Hepatocyte (in vitro differentiated cells): Measurements from ENCODE around the gene GNAO1. TPM values are rescaled to one million over a fixed set of nuclear protein-coding genes. Genes with fewer than 3 reads are reported as not detected.
"Not testable (repeated sequence)": the region's sequence is repeated elsewhere in the genome, so short reads cannot be mapped to it uniquely, and the experiment has no call there.

Source experiments
- DNase-seq: peaks from one replicate; pipeline ENCODE4 v3.0.0-alpha.2; 2016; ENCODE audit warnings: low spot score
- H2AFZ ChIP-seq: fragments of 200-600 bp; sonication (generic); 2 replicates; pipeline ENCODE4 v1.6.0; 2016; ENCODE audit warnings: antibody characterized with exemption, mild to moderate bottlenecking
- H3K27ac ChIP-seq: fragments of 200-600 bp; sonication (generic); 2 replicates; pipeline ENCODE4 v1.5.1; 2016; ENCODE audit warnings: mild to moderate bottlenecking
- H3K27me3 ChIP-seq: fragments of 200-600 bp; sonication (generic); 2 replicates; pipeline ENCODE4 v1.6.1; 2016
- H3K36me3 ChIP-seq: fragments of 200-600 bp; sonication (generic); replicated peaks from 2 replicates; pipeline ENCODE4 v1.5.1; 2016; ENCODE audit warnings: low read depth; ENCODE audit not compliant: insufficient read depth
- H3K4me1 ChIP-seq: fragments of 200-600 bp; sonication (generic); 2 replicates; pipeline ENCODE4 v1.5.1; 2016; ENCODE audit warnings: mild to moderate bottlenecking, moderate library complexity; ENCODE audit not compliant: insufficient read depth
- H3K4me2 ChIP-seq: fragments of 200-600 bp; sonication (generic); 2 replicates; pipeline ENCODE4 v1.6.0; 2016
- H3K4me3 ChIP-seq: fragments of 200-600 bp; sonication (generic); 2 replicates; pipeline ENCODE4 v1.5.1; 2016; ENCODE audit warnings: mild to moderate bottlenecking
- H3K79me2 ChIP-seq: fragments of 200-600 bp; sonication (generic); 2 replicates; pipeline ENCODE4 v1.6.0; 2017; ENCODE audit warnings: mild to moderate bottlenecking
- H3K9me2 ChIP-seq: fragments of 200-600 bp; sonication (generic); replicated peaks from 2 replicates; pipeline ENCODE4 v1.6.0; 2017; ENCODE audit warnings: mild to moderate bottlenecking; ENCODE audit not compliant: insufficient read depth
- H3K9me3 ChIP-seq: fragments of 200-600 bp; sonication (generic); 2 replicates; pipeline ENCODE4 v1.5.1; 2016; ENCODE audit warnings: low read depth, mild to moderate bottlenecking
- H4K20me1 ChIP-seq: fragments of 200-600 bp; sonication (generic); 2 replicates; pipeline ENCODE4 v1.6.0; 2016; ENCODE audit warnings: mild to moderate bottlenecking; ENCODE audit not compliant: insufficient read depth, poor library complexity, severe bottlenecking
- CTCF ChIP-seq: fragments of 200-600 bp; sonication (generic); IDR thresholded peaks from 2 replicates; pipeline ENCODE4 v1.5.1; 2016; ENCODE audit warnings: antibody characterized with exemption, mild to moderate bottlenecking; ENCODE audit not compliant: poor library complexity
- EZH2 ChIP-seq: fragments of 200-600 bp; sonication (generic); IDR thresholded peaks from 2 replicates; pipeline ENCODE4 v1.6.1; 2016; ENCODE audit warnings: antibody characterized with exemption, mild to moderate bottlenecking, borderline replicate concordance
- EZH2phosphoT487 ChIP-seq: fragments of 200-600 bp; sonication (generic); IDR thresholded peaks from one replicate; pipeline ENCODE4 v1.6.1; 2018; ENCODE audit warnings: antibody characterized with exemption, mild to moderate bottlenecking, low read depth, moderate library complexity; ENCODE audit not compliant: unreplicated experiment, severe bottlenecking
- WGBS: methylation state at CpG from one replicate; pipeline ENCODE4 v1.1.6; 2016; ENCODE audit warnings: low lambda C conversion rate; ENCODE audit errors: missing lambda C conversion rate; 5-methylcytosine and 5-hydroxymethylcytosine counted together
- polyA plus RNA-seq: library from polyadenylated mRNA; unstranded; fragments of >200 nt; fragmentation: Nextera tagmentation; extraction: Ambion mirVana; gene quantifications from 2 replicates; pipeline ENCODE4 v1.2.1, GENCODE V29; 2016
- total RNA-seq: library from RNA; depleted of rRNA; stranded (reverse); fragments of >200 nt; gene quantifications from 2 replicates; pipeline ENCODE4 v1.2.3, GENCODE V29; 2014

GNAO1 gene
- total and polyA plus RNA-seq, 2 experiments from 2014 or later: 0.77 to 2.2 TPM

GRCh38 chr16:56388209-56388608 is 196.9 kb downstream of the GNAO1 start:
- no peaks in the 10 kb centered on the region for H3K36me3 ChIP-seq

DNA sequence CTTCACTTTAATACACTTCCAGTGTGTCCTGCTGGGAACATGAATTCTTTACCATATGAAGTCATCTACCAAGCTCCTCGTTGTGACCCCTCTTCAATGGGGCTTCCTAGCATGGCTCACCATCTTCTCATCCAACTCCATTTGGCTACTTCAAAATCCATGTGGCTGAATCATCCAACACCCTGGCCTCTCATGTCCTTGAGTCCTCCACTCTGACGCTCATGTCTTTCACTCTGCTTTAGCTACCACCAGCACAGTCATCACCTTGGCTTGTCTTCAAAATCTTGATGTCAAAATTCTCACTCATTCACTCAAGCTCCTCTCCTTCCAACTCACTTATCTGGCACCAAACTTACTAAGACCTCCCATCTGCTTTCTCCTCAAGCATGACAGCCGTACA is 198.3 kb downstream of the GNAO1 start:
- Histone ChIP-seq H2AFZ (no peak overlapping the region), H3K4me1 (no peaks in the 10 kb centered on the region), H3K79me2 (no peaks in the 10 kb centered on the region), H3K9me2 (no peaks in the 10 kb centered on the region), H3K4me3 (no peak overlapping the region), H3K36me3 (no peaks in the 10 kb centered on the region), H4K20me1 (no peaks in the 10 kb centered on the region), H3K4me2 (no peak overlapping the region), H3K9me3 (no peaks in the 10 kb centered on the region), H3K27ac (no peak overlapping the region), H3K27me3 (no peaks in the 10 kb centered on the region)
- DNase-seq: no peak
- 88% methylated on average over 3 of the region's 3 CpGs for WGBS
- TF ChIP-seq EZH2 (no peak), EZH2phosphoT487 (no peak), CTCF (no peak)

More at GRCh38 chr16:56388209-56388608, 196.9 kb downstream of the GNAO1 start:
- no peak overlapping the region for H2AFZ ChIP-seq
- no peaks in the 10 kb centered on the region for H4K20me1 ChIP-seq
- H3K9me2 ChIP-seq: no peaks in the 10 kb centered on the region
- no peak for DNase-seq
- no peak overlapping the region for H3K4me3 ChIP-seq
- no peaks in the 10 kb centered on the region for H3K79me2 ChIP-seq
- H3K4me1 ChIP-seq: no peaks in the 10 kb centered on the region
- TF ChIP-seq CTCF (no peak), EZH2phosphoT487 (no peak), EZH2 (no peak)
- H3K4me2 ChIP-seq: no peak overlapping the region
- H3K9me3 ChIP-seq: no peaks in the 10 kb centered on the region
- no peaks in the 10 kb centered on the region for H3K27me3 ChIP-seq
- no peak overlapping the region for H3K27ac ChIP-seq

DNA sequence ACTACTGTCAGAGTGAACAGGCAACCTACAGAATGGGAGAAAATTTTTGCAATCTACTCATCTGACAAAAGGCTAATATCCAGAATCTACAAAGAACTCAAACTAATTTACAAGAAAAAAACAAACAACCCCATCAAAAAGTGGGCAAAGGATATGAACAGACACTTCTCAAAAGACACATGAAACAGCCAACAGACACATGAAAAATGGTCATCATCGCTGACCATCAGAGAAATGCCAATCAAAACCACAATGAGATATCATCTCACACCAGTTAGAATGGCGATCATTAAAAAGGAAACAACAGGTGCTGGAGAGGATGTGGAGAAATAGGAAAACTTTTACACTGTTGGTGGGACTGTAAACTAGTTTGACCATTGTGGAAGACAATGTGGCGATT is 205.4 kb downstream of the GNAO1 start:
- not testable (repeated sequence) for H2AFZ ChIP-seq, H3K4me1 ChIP-seq, H3K4me2 ChIP-seq, H4K20me1 ChIP-seq, H3K36me3 ChIP-seq, H3K4me3 ChIP-seq, H3K27ac ChIP-seq, H3K9me2 ChIP-seq, DNase-seq, H3K9me3 ChIP-seq, H3K79me2 ChIP-seq, H3K27me3 ChIP-seq
- 88% methylated on average over 3 of the region's 3 CpGs for WGBS

DNA sequence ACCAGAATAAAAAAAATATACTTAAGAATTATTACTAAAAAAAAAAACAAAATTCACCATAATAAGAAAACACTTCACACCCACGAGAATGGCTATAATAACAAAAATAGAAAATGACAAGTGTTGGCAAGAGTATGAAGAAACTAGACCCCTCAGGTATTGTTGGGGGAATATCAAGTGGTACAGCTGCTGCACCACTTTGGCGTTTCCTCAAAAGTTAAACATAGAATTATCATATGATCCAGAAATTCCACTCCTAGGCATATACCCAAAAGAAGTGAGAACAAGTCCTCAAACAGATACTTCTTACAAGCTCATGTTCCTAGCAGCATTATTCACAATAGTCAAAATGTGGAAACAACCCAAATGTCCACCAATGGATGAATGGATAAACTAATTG is 207.8 kb downstream of the GNAO1 start:
- Histone ChIP-seq H3K27me3 (no peaks in the 10 kb centered on the region), H3K4me2 (no peak overlapping the region), H3K27ac (no peak overlapping the region), H3K9me2 (no peaks in the 10 kb centered on the region), H3K9me3 (no peaks in the 10 kb centered on the region), H2AFZ (no peak overlapping the region), H3K4me1 (no peaks in the 10 kb centered on the region), H3K79me2 (peaks cover 3% of the 10 kb centered on the region), H3K4me3 (no peak overlapping the region), H4K20me1 (no peaks in the 10 kb centered on the region), H3K36me3 (no peaks in the 10 kb centered on the region)
- WGBS: 93% methylated on average over 2 of the region's 2 CpGs
- TF ChIP-seq CTCF: no peak
- no peak for TF ChIP-seq EZH2
- no peak for TF ChIP-seq EZH2phosphoT487
- no peak for DNase-seq
